GM12864 (cell line): ENCODE data around the gene BLTP3A.
"Not testable (repeated sequence)": the region's sequence is repeated elsewhere in the genome, so short reads cannot be mapped to it uniquely, and the experiment has no call there.

Source experiments
- DNase-seq: peaks from one replicate; pipeline ENCODE4 v3.0.0-alpha.2; 2011; ENCODE audit warnings: low read depth
- H3K4me3 ChIP-seq: 2 replicates; pipeline ENCODE4 v1.5.1; 2011; ENCODE audit warnings: mild to moderate bottlenecking, low read depth, low read length, control low read depth
- CTCF ChIP-seq: IDR thresholded peaks from 2 replicates; pipeline ENCODE4 v1.5.1; 2011; ENCODE audit warnings: low read depth, mild to moderate bottlenecking, moderate library complexity, low read length, control low read depth, inconsistent platforms; ENCODE audit errors: missing control alignments

The BLTP3A gene, protein sequence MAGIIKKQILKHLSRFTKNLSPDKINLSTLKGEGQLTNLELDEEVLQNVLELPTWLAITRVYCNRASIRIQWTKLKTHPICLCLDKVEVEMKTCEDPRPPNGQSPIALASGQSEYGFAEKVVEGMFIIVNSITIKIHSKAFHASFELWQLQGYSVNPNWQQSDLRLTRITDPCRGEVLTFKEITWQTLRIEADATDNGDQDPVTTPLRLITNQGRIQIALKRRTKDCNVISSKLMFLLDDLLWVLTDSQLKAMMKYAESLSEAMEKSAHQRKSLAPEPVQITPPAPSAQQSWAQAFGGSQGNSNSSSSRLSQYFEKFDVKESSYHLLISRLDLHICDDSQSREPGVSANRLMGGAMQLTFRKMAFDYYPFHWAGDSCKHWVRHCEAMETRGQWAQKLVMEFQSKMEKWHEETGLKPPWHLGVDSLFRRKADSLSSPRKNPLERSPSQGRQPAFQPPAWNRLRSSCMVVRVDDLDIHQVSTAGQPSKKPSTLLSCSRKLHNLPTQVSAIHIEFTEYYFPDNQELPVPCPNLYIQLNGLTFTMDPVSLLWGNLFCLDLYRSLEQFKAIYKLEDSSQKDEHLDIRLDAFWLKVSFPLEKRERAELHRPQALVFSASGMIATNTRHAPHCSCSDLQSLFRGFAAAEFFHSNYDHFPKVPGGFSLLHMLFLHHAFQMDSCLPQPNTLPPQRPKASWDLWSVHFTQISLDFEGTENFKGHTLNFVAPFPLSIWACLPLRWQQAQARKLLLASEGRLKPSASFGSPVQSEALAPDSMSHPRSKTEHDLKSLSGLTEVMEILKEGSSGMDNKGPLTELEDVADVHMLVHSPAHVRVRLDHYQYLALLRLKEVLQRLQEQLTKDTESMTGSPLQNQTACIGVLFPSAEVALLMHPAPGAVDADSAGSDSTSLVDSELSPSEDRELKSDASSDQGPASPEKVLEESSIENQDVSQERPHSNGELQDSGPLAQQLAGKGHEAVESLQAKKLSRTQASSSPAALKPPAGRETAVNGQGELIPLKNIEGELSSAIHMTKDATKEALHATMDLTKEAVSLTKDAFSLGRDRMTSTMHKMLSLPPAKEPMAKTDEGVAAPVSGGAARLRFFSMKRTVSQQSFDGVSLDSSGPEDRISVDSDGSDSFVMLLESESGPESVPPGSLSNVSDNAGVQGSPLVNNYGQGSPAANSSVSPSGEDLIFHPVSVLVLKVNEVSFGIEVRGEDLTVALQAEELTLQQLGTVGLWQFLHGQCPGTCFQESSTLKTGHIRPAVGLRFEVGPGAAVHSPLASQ (N-terminal part only)

DNA sequence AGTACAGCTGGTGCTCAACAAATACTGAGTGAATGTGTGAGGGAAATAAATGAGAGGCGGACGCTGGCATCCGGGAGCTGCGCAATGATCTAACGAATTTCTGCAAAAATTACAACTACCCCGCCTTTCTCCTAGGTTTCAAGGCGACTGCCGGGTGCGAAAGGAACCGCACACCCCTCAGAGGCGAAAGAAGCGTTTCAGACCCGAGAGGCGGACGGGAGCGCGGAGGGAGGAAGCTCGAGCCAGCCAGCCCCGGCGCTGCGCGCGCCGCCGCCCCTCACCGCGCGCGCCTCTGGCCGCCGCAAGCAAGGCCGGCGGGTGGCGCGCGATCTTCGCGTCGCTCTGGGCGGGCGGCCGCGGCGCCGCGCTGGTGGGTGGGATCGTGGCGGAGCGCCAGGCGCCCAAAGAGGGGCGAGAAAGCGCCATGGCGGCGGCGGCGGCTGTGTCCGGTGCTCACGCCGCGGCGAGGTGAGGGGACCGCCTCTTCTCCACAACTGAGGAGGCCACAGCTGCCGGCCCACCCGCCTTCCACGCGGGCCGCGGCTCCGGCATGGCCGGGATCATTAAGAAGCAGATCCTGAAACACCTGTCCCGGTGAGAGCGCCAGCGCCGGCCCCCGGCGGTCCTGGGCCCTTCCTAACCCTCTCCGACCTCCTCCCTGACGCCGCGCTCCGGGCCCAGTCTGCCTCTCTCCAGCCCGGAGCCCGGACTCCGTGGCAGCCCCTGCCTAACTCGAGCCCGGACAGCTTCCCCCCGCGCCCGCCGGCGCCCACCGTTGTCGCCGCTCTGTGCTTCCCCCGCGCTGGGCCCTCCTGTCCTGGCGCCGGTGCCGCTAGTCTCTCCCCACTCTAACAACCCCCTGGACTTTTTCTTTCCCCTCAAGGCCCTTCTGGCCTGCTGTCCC is at the start of gene BLTP3A:
TSS of gene BLTP3A (plus strand) at position 383 of the 904 bp plus-strand sequence. CDS start at position 551, 168 bp downstream.
- DNase-seq: peak; percentile 37
- H3K4me3 ChIP-seq: peak within 1 kb of the TSS; percentile 61
- no peak for TF ChIP-seq CTCF

DNA sequence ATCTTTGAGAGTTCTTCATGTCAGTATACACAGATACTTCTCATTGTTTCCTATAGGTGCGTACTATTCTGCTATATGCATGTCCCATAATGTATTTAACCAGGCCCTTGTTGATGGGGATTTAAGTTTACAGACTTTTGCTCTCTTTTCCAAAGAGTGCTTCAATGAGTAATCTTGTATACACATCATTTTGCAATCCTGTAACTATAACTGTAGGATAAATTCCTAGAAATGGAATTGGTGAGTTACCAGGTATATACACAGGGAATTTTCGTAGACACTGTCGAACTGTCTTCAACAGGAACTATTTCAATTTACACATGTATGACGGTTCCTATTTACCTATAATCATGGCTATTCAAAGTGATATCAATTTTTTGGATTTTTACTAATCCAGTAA is 49.8 kb upstream of the BLTP3A start:
- TF ChIP-seq CTCF: no peak
- no peak for DNase-seq
- no peak overlapping the region for H3K4me3 ChIP-seq

DNA sequence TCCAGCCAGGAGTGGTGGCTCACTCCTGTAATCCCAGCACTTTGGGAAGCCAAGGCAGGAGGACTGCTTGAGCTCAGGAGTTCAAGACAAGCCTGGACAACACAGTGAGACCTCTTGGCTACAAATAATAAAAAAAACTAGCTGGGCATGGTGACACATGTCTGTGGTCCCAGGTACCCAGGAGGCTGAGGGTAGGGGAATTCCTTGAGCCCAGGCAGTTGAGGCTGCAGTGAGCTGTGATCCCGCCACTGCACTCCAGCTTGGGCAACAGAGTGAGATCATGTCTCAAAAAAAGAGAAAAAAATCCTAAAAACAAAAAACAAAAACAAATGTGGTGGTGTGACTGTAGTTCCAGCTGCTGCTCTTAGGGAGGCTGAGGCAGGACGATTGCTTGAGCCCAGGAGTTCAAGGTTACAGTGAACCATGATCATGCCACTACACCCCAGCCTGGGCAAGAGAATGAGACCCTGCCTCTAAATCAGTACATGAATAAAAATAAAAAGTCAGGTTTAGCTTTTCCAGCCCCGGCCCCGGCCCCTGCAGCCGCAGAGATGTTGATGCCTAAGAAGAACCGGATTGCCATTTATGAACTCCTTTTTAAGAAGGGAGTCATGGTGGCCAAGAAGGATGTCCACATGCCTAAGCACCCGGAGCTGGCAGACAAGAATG is 48.1 kb upstream of the BLTP3A start:
- no peak for TF ChIP-seq CTCF
- H3K4me3 ChIP-seq: no peak overlapping the region
- DNase-seq: no peak

- not testable (repeated sequence) for DNase-seq, H3K4me3 ChIP-seq
Observed at GRCh38 chr6:34744294-34744647, 47.6 kb upstream of the BLTP3A start.

GRCh38 chr6:34745277-34746103 is 46.4 kb upstream of the BLTP3A start:
- no peak for DNase-seq
- no peak for TF ChIP-seq CTCF
- H3K4me3 ChIP-seq: no peak overlapping the region
